Coronary artery (tissue), 2 donors: ENCODE data around the gene DCAF10.
"Not testable (repeated sequence)": the region's sequence is repeated elsewhere in the genome, so short reads cannot be mapped to it uniquely, and the experiment has no call there.

Source experiments
- DNase-seq: peaks from one replicate; pipeline ENCODE4 v3.0.0-alpha.2; 2017; ENCODE audit warnings: low spot score
- H3K27ac ChIP-seq, 2 donors: fragments of 200-600 bp; sonication (generic); one replicate each; pipeline ENCODE4 v1.5.1; 2016 to 2019
- H3K4me3 ChIP-seq: fragments of 200-600 bp; sonication (generic); 2 replicates; pipeline ENCODE4 v1.5.1; 2016; ENCODE audit warnings: mild to moderate bottlenecking, moderate library complexity
- CTCF ChIP-seq: fragments of 200-600 bp; sonication (generic); IDR thresholded peaks from one replicate; pipeline ENCODE4 v1.5.1; 2019; ENCODE audit warnings: antibody characterized with exemption

DCAF10 gene

DNA sequence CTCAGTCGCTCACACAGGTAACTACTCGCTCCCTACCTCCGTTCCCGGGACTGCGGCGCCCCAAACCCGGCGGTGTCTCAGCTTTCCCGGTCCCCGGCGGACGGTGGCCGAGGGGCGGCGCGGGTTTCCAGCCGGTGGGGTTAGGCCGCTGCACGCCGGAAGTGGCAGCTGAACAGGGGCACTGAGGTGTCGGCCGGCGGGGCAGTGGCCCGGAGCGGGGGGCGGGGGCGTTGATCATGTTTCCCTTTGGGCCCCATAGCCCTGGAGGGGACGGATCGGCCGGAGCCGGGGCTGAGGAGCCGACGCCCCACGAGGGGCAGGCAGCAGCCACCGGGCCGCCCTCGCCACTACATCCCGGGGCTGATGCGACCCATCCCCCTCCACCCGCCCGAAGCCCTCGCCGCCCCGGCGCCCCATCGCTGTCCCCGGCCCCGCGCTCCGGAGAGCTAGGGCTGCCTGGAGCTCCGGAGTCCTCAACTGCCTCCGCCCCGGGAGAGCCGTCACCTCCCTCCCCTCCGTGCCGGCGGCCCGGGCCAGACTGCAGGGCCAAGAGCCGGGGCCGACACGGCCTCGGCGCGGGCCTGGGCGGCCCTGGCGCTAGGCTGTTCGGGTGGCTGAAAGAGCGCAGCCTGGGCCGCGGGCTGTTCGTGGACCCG is at the start of gene DCAF10:
DCAF10 (plus strand) TSS at position 167 of the 656 bp plus-strand sequence; CDS start at position 237, 70 bp downstream.
- Histone ChIP-seq H3K27ac (peak within 1 kb of the TSS; percentile 81 to 95), H3K4me3 (peak within 1 kb of the TSS; percentile 88)
- peak; percentile 89 for DNase-seq
- TF ChIP-seq CTCF, result no peak

GRCh38 chr9:37751186-37751585 is 49.4 kb upstream of the DCAF10 start:
- no peak overlapping the region for H3K4me3 ChIP-seq
- H3K27ac ChIP-seq, result no peak overlapping the region
- TF ChIP-seq CTCF, result no peak
- DNase-seq, result no peak

DNA sequence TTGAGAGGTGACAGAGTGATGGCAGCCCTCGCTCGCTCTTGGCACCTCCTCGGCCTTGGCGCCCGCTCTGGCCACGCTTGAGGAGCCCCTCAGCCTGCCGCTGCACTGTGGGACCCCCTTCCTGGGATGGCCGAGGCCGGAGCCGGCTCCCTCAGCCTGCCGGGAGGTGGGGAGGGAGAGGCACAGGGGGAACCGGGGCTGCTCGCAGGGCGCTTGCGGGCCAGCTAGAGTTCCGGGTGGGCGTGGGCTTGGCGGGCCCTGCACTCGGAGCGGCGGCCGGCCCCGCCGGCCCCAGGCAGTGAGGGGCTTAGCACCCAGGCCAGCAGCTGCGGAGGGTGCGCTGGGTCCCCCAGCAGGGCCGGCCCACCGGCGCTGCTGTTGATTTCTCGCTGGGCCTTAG is 48.9 kb upstream of the DCAF10 start:
- not testable (repeated sequence) for DNase-seq

GRCh38 chr9:37752112-37752511 is 48.5 kb upstream of the DCAF10 start:
- not testable (repeated sequence) for H3K4me3 ChIP-seq, DNase-seq, H3K27ac ChIP-seq

More for the DNA sequence above, 48.9 kb upstream of the DCAF10 start:
- not testable (repeated sequence) for H3K4me3 ChIP-seq, H3K27ac ChIP-seq

DNA sequence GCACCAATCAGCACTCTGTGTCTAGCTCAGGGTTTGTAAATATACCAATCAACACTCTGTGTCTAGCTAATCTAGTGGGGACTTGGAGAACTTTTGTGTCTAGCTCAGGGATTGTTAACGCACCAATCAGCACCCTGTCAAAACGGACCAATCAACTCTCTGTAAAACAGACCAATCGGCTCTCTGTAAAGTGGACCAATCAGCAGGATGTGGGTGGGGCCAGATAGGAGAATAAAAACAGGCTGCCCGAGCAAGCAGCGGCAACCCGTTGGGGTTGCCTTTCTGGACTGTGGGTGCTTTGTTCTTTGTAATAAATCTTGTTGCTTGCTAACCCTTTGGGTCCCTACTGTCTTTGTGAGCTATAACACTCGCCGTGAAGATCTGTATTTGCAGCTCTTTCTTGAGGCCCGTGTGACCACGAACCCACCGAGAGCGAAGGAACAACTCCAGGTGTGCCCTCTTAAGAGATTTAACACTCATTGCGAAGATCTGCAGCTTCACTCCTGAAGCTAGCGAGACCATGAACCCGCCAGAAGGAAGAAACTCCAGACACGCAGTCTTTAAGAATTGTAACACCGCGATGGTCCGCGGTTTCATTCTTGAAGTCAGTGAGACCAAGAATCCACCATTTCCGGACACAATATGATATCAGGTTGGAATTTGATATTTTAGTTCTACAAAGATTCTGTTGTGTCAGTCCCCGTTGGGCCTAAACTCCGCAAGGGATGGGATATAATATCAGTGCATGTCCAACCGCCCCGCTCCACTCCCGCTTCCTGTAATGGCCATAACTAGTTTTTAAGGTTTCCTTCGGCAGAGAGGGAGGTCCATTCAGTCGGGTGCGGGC is 47.7 kb upstream of the DCAF10 start:
- Histone ChIP-seq H3K27ac (peak overlapping the region in 1 of 2 donors; percentile 90), H3K4me3 (peak overlapping the region; percentile 92)
- no peak for TF ChIP-seq CTCF
- DNase-seq, result no peak

DNA sequence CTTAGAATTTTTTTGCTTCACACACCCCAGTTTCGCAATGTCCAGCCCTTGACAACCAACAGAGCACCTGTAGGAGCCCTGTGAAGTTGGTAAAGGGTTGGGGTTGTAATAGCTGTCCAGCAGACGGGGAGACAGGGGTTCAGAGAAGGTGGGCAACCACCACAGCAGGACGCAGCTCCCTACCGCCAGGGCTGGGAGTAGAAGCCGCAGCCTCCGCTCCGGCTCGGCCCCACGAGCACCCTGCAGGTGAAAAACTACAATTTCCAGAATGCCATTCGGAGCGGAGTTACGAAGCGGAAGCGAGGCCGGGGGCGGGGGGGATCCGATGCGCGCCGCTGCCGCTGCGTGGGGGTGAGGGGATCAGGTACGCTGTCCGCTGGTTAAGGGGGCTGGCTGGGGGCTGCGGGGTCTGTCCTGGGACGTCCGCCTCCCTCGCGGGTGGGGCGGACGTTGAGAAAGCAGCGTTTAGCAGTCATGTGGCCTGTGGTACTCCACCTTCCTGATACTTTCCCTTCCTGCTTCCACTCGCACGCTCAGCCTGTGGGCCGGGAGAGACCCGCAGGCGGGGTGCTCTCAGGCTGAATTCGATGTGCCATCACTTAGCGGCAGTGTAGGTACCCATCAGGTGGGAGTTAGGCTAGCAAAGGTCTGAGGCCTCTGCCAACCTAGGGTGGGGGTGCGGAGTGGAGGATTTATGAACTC is 47.0 kb upstream of the DCAF10 start, which contains the start of gene TRMT10B:
TRMT10B (plus strand) TSS at position 317 of the 702 bp plus-strand sequence. CDS start 8,127 bp downstream, outside the sequence.
- TF ChIP-seq CTCF, result no peak
- peak within 1 kb of the TSS; percentile 72 to 90 for H3K27ac ChIP-seq
- peak; percentile 79 for DNase-seq
- peak within 1 kb of the TSS; percentile 92 for H3K4me3 ChIP-seq

DNA sequence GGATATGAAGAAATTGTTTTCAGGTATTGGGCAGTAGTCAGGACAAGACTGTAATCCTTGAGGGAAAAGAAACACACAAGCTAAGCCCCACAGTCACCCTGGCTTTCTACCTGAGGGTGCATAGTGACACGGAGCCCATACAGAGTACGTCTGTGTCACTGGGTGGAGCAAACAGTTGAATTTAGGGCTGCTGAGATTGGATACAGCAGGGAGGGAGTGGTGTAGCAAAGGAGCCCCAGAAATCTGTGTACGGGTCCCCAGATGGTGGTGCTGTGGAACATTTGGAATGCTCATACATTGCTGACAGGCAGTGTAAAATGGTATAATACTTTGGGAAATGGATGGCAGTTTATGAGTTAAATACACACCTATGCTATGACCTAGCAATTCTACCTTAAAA is 41.9 kb upstream of the DCAF10 start:
- no peak for TF ChIP-seq CTCF
- no peak overlapping the region for H3K4me3 ChIP-seq
- no peak overlapping the region for H3K27ac ChIP-seq
- DNase-seq, result no peak
